Esophagus squamous epithelium (tissue), 4 donors: ENCODE results near the gene SLC35F6.

Experiments used
- CTCF ChIP-seq, 6 experiments: fragments of 450-650 bp in 4 of 6; fragments of 200-600 bp in 2 of 6; sonication (generic) in 2 of 6; IDR thresholded peaks; one replicate each; pipeline ENCODE4 v1.5.1; 2016 to 2019; ENCODE audit warnings: antibody characterized with exemption in 6 of 6, mild to moderate bottlenecking in 4 of 6, moderate library complexity in 4 of 6
- POLR2A ChIP-seq, 4 donors: fragments of 450-650 bp; IDR thresholded peaks; one replicate each; pipeline ENCODE4 v1.6.1; 2017; ENCODE audit warnings: antibody characterized with exemption in 4 of 4, mild to moderate bottlenecking in 4 of 4, moderate library complexity in 3 of 4

- TF ChIP-seq CTCF (IDR thresholded peaks at IDR 0.05) (no peak), POLR2A (IDR thresholded peaks at IDR 0.05) (no peak)
Observed at GRCh38 chr2:26743852-26744251, 20.2 kb upstream of the SLC35F6 start.
